B cell (primary cell): Measurements from ENCODE around the gene CENPF. TPM values are rescaled to one million over a fixed set of nuclear protein-coding genes. Genes with fewer than 3 reads are reported as not detected.

Source experiments
- ATAC-seq: fragments of 200-7000 bp; cut with Tn5 transposase; one replicate; pipeline ENCODE4 v1.10.0; 2021; ENCODE audit warnings: low read depth, mild to moderate bottlenecking, moderate number of reproducible peaks, moderate library complexity
- CTCF ChIA-PET: fragments of 350-600 bp; sonication (Branson Sonifier 250); formaldehyde crosslinking; loops from one replicate; lab custom pipeline; 2021; ENCODE audit warnings: antibody characterized with exemption, inconsistent platforms; lab: Charles Lee
- POLR2A ChIA-PET: fragments of 350-600 bp; sonication (Branson Sonifier 250); formaldehyde crosslinking; loops from one replicate; lab custom pipeline; 2021; ENCODE audit warnings: antibody characterized with exemption; lab: Charles Lee
- DNase-seq: peaks from one replicate; pipeline ENCODE4 v3.0.0; 2013
- H2AFZ ChIP-seq: 2 replicates; pipeline ENCODE4 v1.6.1; 2012; ENCODE audit warnings: mild to moderate bottlenecking, low read depth, low read length; ENCODE audit not compliant: insufficient read depth, poor library complexity, severe bottlenecking
- H3K27ac ChIP-seq, 2 donors: 1 replicate in 1 of 2; 2 replicates in 1 of 2; pipeline ENCODE4 v1.5.1; 2012 to 2013; ENCODE audit warnings: low read length in 2 of 2, mild to moderate bottlenecking in 2 of 2, moderate library complexity in 1 of 2
- H3K27me3 ChIP-seq, 4 experiments: fragments of 200-600 bp in 1 of 4; sonication (generic) in 1 of 4; replicated peaks in 1 of 4; 1 replicate in 2 of 4; 2 replicates in 2 of 4; pipeline versions ENCODE4 v1.6.1 to v1.7.0; 2013 to 2016; ENCODE audit warnings: low read length in 3 of 4, mild to moderate bottlenecking in 2 of 4, mixed read lengths in 1 of 4, moderate library complexity in 1 of 4; ENCODE audit not compliant: insufficient read depth in 4 of 4, control insufficient read depth in 3 of 4; ENCODE audit errors: control extremely low read depth in 1 of 4
- H3K36me3 ChIP-seq, 2 experiments: replicated peaks in 1 of 2; 1 replicate in 1 of 2; 2 replicates in 1 of 2; pipeline versions ENCODE4 v1.6.1 to v1.7.1; 2013; ENCODE audit warnings: low read length in 1 of 2; ENCODE audit not compliant: insufficient read depth in 2 of 2, control insufficient read depth in 1 of 2; ENCODE audit errors: control extremely low read depth in 1 of 2, extremely low read depth in 1 of 2
- H3K4me1 ChIP-seq, 2 donors: fragments of 200-600 bp in 1 of 2; sonication (generic) in 1 of 2; 1 replicate in 1 of 2; 2 replicates in 1 of 2; pipeline versions ENCODE4 v1.5.1 to v1.6.1; 2013 to 2017; ENCODE audit warnings: low read length in 2 of 2; ENCODE audit not compliant: control insufficient read depth in 2 of 2, insufficient read depth in 2 of 2
- H3K4me2 ChIP-seq: replicated peaks from 2 replicates; pipeline ENCODE3; 2012; ENCODE audit warnings: mild to moderate bottlenecking, low read depth, low read length; ENCODE audit not compliant: poor library complexity, severe bottlenecking
- H3K4me3 ChIP-seq, 5 experiments: fragments of 200-600 bp in 1 of 5; sonication (generic) in 1 of 5; 1 replicate in 3 of 5; 2 replicates in 2 of 5; pipeline versions ENCODE4 v1.5.1 to v1.7.0; 2011 to 2016; ENCODE audit warnings: low read length in 4 of 5, mild to moderate bottlenecking in 4 of 5, low read depth in 2 of 5, control low read depth in 1 of 5, moderate library complexity in 1 of 5; ENCODE audit not compliant: insufficient read depth in 1 of 5; ENCODE audit errors: control extremely low read depth in 1 of 5, extremely low read depth in 1 of 5
- H3K79me2 ChIP-seq: fragments of 200-600 bp; sonication (generic); one replicate; pipeline ENCODE4 v1.6.0; 2016; ENCODE audit warnings: low read length; ENCODE audit not compliant: control insufficient read depth, insufficient read depth
- H3K9ac ChIP-seq: fragments of 200-600 bp; sonication (generic); 2 replicates; pipeline ENCODE4 v1.6.1; 2017; ENCODE audit warnings: mild to moderate bottlenecking, low read length, moderate library complexity
- H3K9me3 ChIP-seq, 3 donors: one replicate each; pipeline versions ENCODE4 v1.6.1 to v1.7.1; 2013; ENCODE audit warnings: low read length in 2 of 3; ENCODE audit not compliant: control insufficient read depth in 2 of 3, insufficient read depth in 1 of 3; ENCODE audit errors: control extremely low read depth in 1 of 3
- H4K20me1 ChIP-seq: 2 replicates; pipeline ENCODE4 v1.6.0; 2012; ENCODE audit warnings: mild to moderate bottlenecking, low read length; ENCODE audit not compliant: insufficient read depth, control insufficient read depth, poor library complexity, severe bottlenecking
- H3K27ac Mint-ChIP-seq: one replicate; pipeline ENCODE4 v1.8.0; 2021; ENCODE audit warnings: mixed read lengths
- H3K27me3 Mint-ChIP-seq: one replicate; pipeline ENCODE4 v1.8.0; 2021; ENCODE audit warnings: mixed read lengths
- H3K4me1 Mint-ChIP-seq: one replicate; pipeline ENCODE4 v1.8.0; 2021; ENCODE audit warnings: mixed read lengths
- H3K4me3 Mint-ChIP-seq: one replicate; pipeline ENCODE4 v1.8.0; 2021; ENCODE audit warnings: mixed read lengths
- H3K9me3 Mint-ChIP-seq: one replicate; pipeline ENCODE4 v1.8.0; 2022; ENCODE audit warnings: mixed read lengths; ENCODE audit not compliant: insufficient read depth
- EZH2 ChIP-seq: IDR thresholded peaks from 2 replicates; pipeline ENCODE4 v1.6.1; 2012; ENCODE audit warnings: borderline replicate concordance, low read depth, mild to moderate bottlenecking, moderate library complexity, low read length; ENCODE audit not compliant: insufficient read depth, poor library complexity, severe bottlenecking
- WGBS: methylation state at CpG from one replicate; pipeline ENCODE4 v1.1.5; 2013; ENCODE audit warnings: missing lambda C conversion rate; ENCODE audit not compliant: insufficient coverage; 5-methylcytosine and 5-hydroxymethylcytosine counted together
- intact Hi-C: fragments of 100-400 bp; cut with micrococcal nuclease; formaldehyde crosslinking; loops from one replicate; pipeline ENCODE4 v1.10.0; 2022
- polyA plus RNA-seq: library from polyadenylated mRNA; depleted of rRNA; stranded (reverse); fragments of >200 nt; gene quantifications from 2 replicates; pipeline ENCODE4 v1.2.3, GENCODE V29; 2012
- total RNA-seq, 2 donors: library from RNA; stranded (reverse); fragments of 120-200 nt in 1 of 2; gene quantifications; 1 replicate in 1 of 2; 2 replicates in 1 of 2; pipeline versions ENCODE4 v1.2.3 to v1.2.4, GENCODE V29; 2013 to 2022
- TF ChIP-seq, protein P1 (sequence below): fragments of 200-600 bp; IDR thresholded peaks from one replicate; pipeline ENCODE4 v1.8.0; 2022; ENCODE audit warnings: antibody characterized with exemption, mild to moderate bottlenecking

Gene CENPF
- total and polyA plus RNA-seq, 2 donors (not counting 1 experiment from before 2014, with no cell fraction given), result 0.12 to 3.0 TPM

DNA sequence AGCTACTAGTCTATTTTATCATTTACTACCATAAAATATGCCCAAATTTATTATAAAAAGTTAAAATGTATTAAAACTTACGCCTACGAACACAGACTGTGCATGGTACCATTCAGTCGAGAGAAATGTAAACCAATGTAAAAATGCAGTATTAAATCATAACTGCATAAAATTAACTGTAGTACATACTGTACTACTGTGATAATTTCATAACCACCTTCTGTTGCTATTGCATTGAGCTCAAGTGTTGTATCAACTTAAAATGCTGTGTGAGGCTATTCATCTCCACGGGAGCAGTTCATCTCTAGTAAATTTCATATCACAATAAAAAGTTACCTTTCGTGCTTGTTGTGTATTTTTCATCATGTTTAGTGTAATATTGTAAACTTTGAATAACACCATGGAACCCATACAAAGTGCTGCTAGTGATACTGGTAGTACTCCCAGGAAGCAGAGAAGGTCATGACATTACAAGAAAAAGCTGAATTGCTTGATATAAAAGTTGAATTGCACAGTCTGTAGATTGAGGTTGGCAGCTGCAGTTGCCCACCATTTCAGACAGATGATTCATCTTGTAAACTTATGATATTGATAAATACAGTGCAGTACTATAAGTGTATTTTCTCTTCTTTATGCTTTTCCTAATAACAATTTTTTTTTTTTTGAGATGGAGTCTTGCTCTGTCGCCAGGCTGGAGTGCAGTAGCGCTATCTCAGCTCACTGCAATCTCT is 19.0 kb upstream of the CENPF start:
- POLR2A ChIA-PET, result no interaction called here
- CTCF ChIA-PET, result interaction anchor here (0.9 to 1.7 kb wide), 4 partner anchors 9 to 323 kb away, joined by 3 to 7 read pairs (median 4); no protein-coding TSS in a partner anchor
- no peaks in the 10 kb centered on the region for H3K79me2 ChIP-seq
- H3K27me3 Mint-ChIP-seq, result peaks cover 25% of the 10 kb centered on the region
- H3K4me2 ChIP-seq, result no peak overlapping the region
- TF ChIP-seq, protein P1, sequence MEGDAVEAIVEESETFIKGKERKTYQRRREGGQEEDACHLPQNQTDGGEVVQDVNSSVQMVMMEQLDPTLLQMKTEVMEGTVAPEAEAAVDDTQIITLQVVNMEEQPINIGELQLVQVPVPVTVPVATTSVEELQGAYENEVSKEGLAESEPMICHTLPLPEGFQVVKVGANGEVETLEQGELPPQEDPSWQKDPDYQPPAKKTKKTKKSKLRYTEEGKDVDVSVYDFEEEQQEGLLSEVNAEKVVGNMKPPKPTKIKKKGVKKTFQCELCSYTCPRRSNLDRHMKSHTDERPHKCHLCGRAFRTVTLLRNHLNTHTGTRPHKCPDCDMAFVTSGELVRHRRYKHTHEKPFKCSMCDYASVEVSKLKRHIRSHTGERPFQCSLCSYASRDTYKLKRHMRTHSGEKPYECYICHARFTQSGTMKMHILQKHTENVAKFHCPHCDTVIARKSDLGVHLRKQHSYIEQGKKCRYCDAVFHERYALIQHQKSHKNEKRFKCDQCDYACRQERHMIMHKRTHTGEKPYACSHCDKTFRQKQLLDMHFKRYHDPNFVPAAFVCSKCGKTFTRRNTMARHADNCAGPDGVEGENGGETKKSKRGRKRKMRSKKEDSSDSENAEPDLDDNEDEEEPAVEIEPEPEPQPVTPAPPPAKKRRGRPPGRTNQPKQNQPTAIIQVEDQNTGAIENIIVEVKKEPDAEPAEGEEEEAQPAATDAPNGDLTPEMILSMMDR, result no peak
- TF ChIP-seq EZH2, result no peak
- no peaks in the 10 kb centered on the region for H4K20me1 ChIP-seq
- DNase-seq (no peak), ATAC-seq (no peak)
- peaks cover 0 to 6% (median 3%) of the 10 kb centered on the region in 4 experiments for H3K27me3 ChIP-seq
- peaks cover 0 to 4% of the 10 kb centered on the region in 2 donors for H3K4me1 ChIP-seq
- H3K4me1 Mint-ChIP-seq, result peaks cover 3% of the 10 kb centered on the region
- no peaks in the 10 kb centered on the region for H3K9me3 Mint-ChIP-seq
- 100% methylated on average over 2 of the region's 7 CpGs for WGBS
- H3K4me3 Mint-ChIP-seq, result no peak overlapping the region
- H3K36me3 ChIP-seq, result no peaks in the 10 kb centered on the region
- intact Hi-C loops, result no loop called here
- no peak overlapping the region for H3K27ac Mint-ChIP-seq
- H3K27ac ChIP-seq, result no peak overlapping the region
- no peak overlapping the region for H3K9ac ChIP-seq
- H3K9me3 ChIP-seq, result peaks cover 0 to under 1% (median 0%) of the 10 kb centered on the region in 3 donors
- no peak overlapping the region for H3K4me3 ChIP-seq
- no peak overlapping the region for H2AFZ ChIP-seq
